Hematopoietic multipotent progenitor cell treated with erythropoietin and hydrocortisone succinate and interleukin-3 and kit ligand, for 8 days (in vitro differentiated cells): ENCODE results near the gene FDX2.

Experiments
- DNase-seq: peaks from one replicate; pipeline ENCODE4 v3.0.0-alpha.2; 2015

The FDX2 gene

DNA sequence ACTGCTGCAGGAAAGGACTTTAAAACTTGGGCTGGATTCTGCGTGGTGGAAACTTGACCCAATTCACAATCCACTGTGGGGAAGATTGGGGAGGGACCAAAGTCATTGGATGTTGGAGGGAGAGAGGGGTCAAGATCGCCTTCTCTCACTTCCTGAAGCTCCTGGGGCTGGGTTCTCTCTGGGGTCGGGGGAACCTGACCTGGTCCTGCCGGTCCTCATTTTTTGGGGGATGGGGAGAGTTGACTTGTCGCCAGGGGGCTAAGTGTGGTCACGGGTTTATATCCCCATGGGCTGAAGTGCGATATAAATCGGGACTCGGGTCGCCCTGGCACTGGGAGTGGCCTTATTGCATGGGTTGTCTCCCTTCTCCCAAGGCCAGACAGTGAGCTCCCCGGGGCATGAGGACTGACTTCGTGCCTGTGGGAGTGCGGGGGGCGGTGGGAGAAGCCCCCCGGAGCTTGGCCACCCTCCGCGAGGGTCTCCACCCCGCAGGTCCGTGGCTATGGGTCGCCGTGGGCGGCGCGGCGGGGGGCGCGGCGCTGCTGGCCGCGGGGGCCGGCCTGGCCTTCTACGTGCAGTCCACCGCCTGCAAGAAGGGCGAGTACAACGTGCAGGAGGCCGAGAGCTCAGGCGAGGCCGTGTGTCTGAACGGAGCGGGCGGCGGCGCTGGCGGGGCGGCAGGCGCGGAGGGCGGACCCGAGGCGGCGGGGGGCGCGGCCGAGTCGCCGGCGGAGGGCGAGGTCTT, 19.8 kb downstream of the FDX2 start:
- no peak for DNase-seq

- DNase-seq, result peak; percentile 64
These were observed 20.4 kb downstream of the FDX2 start for GRCh38 chr19:10295305-10295846.

- DNase-seq, result no peak
These were observed 21.5 kb downstream of the FDX2 start for GRCh38 chr19:10294368-10294697.

- DNase-seq, result no peak
These were observed 22.0 kb downstream of the FDX2 start for GRCh38 chr19:10293637-10294367.

- DNase-seq, result peak; percentile 45
These were observed 22.8 kb downstream of the FDX2 start for GRCh38 chr19:10292789-10293636.

- DNase-seq, result peak; percentile 88
These were observed 23.5 kb downstream of the FDX2 start for GRCh38 chr19:10292206-10292788.

GRCh38 chr19:10291554-10292205, 24.1 kb downstream of the FDX2 start:
- peak; percentile 48 for DNase-seq

- DNase-seq, result peak; percentile 89
These were observed 24.8 kb downstream of the FDX2 start for GRCh38 chr19:10290876-10291553.

DNA sequence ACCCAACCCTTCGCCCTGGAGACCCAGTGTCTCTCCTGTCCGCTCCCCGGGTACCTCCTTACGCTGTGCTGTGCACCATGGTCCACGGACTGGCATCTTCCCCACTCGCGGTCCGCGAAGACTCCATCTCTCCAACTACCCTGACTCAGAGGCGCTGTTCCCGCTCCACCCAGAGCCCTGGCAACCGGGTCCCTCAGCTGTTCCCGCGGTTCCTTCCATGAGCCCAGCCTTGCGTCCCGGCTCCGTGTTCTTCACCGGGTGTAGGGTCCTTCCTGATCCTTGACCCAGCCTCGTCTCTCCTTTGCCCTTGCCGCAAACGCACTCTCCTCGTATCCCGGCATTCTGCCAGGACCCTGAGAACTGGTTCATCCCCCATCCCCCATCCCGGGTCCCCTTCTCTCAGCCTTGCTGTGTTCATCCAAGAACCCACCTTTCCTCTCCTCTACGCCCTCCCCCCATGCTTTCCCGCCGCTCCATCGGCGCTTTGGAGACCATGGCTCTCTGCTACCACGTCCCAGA, 25.4 kb downstream of the FDX2 start:
- peak; percentile 56 for DNase-seq

DNA sequence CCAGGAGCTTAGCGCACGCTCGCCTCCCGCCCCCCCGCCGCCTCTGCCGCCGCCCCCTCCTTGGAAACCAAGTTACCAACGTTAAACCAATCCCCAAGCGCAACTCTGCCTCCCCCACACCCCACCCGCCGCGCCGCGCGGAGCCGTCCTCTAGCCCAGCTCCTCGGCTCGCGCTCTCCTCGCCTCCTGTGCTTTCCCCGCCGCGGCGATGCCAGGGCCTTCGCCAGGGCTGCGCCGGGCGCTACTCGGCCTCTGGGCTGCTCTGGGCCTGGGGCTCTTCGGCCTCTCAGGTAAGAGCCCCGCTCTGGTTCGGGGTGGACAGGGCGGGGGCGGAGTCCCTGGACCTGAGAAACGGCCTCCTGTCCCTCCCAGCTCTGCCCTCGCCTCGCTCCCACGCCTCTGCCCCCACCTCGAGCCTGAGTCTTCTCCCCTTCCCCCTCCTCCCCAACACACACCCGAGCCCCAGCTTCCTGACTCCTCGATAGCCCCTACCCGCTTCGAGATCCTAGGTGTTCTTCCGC, 25.9 kb downstream of the FDX2 start, which contains the start of gene ICAM5:
ICAM5 (plus strand) TSS at position 117 of the 521 bp plus-strand sequence; CDS start at position 209, 92 bp downstream.
- DNase-seq, result peak; percentile 68

GRCh38 chr19:10289167-10289835, 26.5 kb downstream of the FDX2 start:
- peak; percentile 96 for DNase-seq

- peak; percentile 96 for DNase-seq
These were observed 27.1 kb downstream of the FDX2 start for GRCh38 chr19:10288662-10289166.

GRCh38 chr19:10286803-10287737, 28.7 kb downstream of the FDX2 start, which contains the start of gene ICAM4:
Gene ICAM4 (plus strand): TSS chr19:10286955. CDS start chr19:10287013, 58 bp downstream.
- peak; percentile 95 for DNase-seq

DNA sequence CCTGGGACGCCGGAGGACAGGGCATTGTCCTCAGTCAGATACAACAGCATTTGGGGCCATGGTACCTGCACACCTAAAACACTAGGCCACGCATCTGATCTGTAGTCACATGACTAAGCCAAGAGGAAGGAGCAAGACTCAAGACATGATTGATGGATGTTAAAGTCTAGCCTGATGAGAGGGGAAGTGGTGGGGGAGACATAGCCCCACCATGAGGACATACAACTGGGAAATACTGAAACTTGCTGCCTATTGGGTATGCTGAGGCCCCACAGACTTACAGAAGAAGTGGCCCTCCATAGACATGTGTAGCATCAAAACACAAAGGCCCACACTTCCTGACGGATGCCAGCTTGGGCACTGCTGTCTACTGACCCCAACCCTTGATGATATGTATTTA, 30.4 kb downstream of the FDX2 start:
- no peak for DNase-seq

GRCh38 chr19:10284960-10285278, 30.9 kb downstream of the FDX2 start:
- no peak for DNase-seq

- DNase-seq, result no peak
These were observed 31.5 kb downstream of the FDX2 start for GRCh38 chr19:10284065-10284959.

DNA sequence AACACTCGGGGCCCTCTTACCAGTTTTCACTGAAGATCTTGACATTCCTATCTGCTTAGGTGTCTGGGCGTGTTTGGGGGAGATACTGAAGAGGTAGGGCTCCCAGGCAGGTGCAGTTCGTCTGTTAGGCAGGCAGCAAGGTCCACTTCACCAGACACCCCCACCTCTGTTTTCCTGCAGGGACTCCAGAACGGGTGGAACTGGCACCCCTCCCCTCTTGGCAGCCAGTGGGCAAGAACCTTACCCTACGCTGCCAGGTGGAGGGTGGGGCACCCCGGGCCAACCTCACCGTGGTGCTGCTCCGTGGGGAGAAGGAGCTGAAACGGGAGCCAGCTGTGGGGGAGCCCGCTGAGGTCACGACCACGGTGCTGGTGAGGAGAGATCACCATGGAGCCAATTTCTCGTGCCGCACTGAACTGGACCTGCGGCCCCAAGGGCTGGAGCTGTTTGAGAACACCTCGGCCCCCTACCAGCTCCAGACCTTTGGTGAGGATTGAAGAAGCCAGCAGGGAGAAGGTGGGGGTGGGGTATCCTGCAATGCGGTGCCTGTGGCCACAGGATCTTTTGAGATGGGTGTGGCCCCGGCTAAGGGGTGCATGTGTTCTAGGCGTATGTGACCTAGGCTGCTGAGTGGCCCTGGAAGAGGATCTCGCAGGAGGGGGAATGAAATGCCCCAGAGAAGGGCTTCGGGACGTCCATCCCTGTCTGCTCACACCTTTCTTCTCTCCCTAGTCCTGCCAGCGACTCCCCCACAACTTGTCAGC, 32.3 kb downstream of the FDX2 start:
- DNase-seq, result peak; percentile 54
